ENCODE measurements around the gene IL19.
"Not testable (repeated sequence)": the region's sequence is repeated elsewhere in the genome, so short reads cannot be mapped to it uniquely, and the experiment has no call there.

Gene IL19

DNA sequence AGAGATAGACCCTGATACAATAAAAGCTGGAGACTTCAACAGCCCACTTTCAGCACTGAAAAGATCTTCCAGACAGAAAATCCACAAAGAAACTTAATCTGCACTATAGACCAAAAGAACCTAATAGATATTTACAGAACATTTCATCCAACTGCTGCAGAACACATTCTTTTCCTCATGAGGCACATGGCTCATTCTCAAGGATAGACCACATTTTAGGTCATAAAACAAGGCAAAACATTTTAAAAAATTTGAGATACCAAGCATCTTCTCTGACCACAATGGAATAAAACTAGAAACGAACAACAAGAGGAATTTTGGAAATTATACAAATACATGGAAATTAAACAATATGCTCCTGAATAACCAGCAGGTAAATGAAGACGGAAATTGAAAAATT lies 79.8 kb downstream of the IL19 start (continued):
- TF ChIP-seq, protein P1, sequence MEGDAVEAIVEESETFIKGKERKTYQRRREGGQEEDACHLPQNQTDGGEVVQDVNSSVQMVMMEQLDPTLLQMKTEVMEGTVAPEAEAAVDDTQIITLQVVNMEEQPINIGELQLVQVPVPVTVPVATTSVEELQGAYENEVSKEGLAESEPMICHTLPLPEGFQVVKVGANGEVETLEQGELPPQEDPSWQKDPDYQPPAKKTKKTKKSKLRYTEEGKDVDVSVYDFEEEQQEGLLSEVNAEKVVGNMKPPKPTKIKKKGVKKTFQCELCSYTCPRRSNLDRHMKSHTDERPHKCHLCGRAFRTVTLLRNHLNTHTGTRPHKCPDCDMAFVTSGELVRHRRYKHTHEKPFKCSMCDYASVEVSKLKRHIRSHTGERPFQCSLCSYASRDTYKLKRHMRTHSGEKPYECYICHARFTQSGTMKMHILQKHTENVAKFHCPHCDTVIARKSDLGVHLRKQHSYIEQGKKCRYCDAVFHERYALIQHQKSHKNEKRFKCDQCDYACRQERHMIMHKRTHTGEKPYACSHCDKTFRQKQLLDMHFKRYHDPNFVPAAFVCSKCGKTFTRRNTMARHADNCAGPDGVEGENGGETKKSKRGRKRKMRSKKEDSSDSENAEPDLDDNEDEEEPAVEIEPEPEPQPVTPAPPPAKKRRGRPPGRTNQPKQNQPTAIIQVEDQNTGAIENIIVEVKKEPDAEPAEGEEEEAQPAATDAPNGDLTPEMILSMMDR (tag by site-specific recombination; IDR thresholded peaks at IDR 0.05): no peak
- no peak for TF ChIP-seq WT1 (tag by site-specific recombination; IDR thresholded peaks at IDR 0.05)
- TF ChIP-seq ZNF791 (tag by site-specific recombination; IDR thresholded peaks at IDR 0.05): no peak
- TF ChIP-seq, protein P2, sequence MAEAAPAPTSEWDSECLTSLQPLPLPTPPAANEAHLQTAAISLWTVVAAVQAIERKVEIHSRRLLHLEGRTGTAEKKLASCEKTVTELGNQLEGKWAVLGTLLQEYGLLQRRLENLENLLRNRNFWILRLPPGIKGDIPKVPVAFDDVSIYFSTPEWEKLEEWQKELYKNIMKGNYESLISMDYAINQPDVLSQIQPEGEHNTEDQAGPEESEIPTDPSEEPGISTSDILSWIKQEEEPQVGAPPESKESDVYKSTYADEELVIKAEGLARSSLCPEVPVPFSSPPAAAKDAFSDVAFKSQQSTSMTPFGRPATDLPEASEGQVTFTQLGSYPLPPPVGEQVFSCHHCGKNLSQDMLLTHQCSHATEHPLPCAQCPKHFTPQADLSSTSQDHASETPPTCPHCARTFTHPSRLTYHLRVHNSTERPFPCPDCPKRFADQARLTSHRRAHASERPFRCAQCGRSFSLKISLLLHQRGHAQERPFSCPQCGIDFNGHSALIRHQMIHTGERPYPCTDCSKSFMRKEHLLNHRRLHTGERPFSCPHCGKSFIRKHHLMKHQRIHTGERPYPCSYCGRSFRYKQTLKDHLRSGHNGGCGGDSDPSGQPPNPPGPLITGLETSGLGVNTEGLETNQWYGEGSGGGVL (tag by site-specific recombination; IDR thresholded peaks at IDR 0.05): no peak
- no peak for TF ChIP-seq ZNF366 (tag by site-specific recombination; conservative IDR thresholded peaks at IDR 0.05)

DNA sequence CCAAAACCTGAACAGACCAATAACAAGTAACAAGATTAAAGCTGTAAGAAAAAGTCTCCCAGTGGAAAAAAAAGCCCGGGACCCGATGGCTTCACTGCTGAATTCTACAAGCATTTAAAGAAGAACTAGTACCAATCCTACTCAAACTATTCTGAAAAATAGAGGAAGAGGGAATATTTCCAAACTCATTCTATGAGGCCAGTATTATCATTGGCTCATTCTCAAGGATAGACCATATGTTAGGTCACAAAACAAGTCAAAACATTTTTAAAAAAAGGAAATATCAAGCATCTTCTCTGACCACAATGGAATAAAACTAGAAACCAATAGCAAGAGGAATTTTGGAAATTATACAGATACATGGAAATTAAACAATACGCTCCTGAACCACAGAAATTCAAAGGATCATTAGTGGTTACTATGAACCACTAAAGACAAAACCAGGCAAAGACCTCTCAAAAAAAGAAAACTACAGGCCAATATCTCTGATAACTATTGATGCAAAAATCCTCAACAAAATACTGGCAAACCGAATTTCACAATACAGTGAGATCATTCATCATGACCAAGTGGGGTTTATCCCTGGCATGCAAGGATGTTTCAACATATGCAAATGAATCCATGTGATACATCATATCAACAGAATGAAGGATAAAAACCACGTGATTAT lies 80.9 kb downstream of the IL19 start:
- Histone ChIP-seq H3K27ac (ENCODE audit: extremely low read depth, low read depth, low read length) (no peak overlapping the region), H3K9me3 (ENCODE audit: control insufficient read depth, insufficient read depth, low read depth, low read length) (no peaks in the 10 kb centered on the region), H3K36me3 (ENCODE audit: control insufficient read depth in 2 of 2, insufficient read depth in 1 of 2, low read length in 2 of 2) (no peaks in the 10 kb centered on the region), H3K4me1 (ENCODE audit: control insufficient read depth, insufficient read depth, low read length) (peaks cover 4% of the 10 kb centered on the region; the same call in 1 of the 2 replicates), H3K4me3 (ENCODE audit: low read depth, low read length) (no peak overlapping the region)
- ChIA-PET POLR2A (no interaction called here), CTCF (interaction anchor here (0.5 kb wide), 1 partner anchor 116 kb away, joined by 3 read pairs; no protein-coding TSS in a partner anchor)
- no peak for TF ChIP-seq ZNF785 (tag by site-specific recombination; IDR thresholded peaks at IDR 0.05)
- TF ChIP-seq FEZF1 (tag by site-specific recombination; IDR thresholded peaks at IDR 0.05): no peak
- no peak for TF ChIP-seq ZNF660 (tag by site-specific recombination; IDR thresholded peaks at IDR 0.05)
- TF ChIP-seq ZFP3 (tag by site-specific recombination; IDR thresholded peaks at IDR 0.05; ENCODE audit: low read depth): no peak
- no peak for TF ChIP-seq ZNF114 (tag by site-specific recombination; IDR thresholded peaks at IDR 0.05)
- no peak for TF ChIP-seq ZNF214 (tag by site-specific recombination; IDR thresholded peaks at IDR 0.05; ENCODE audit: borderline replicate concordance)
- TF ChIP-seq ZNF202 (tag by site-specific recombination; IDR thresholded peaks at IDR 0.05; ENCODE audit: borderline replicate concordance): no peak

DNA sequence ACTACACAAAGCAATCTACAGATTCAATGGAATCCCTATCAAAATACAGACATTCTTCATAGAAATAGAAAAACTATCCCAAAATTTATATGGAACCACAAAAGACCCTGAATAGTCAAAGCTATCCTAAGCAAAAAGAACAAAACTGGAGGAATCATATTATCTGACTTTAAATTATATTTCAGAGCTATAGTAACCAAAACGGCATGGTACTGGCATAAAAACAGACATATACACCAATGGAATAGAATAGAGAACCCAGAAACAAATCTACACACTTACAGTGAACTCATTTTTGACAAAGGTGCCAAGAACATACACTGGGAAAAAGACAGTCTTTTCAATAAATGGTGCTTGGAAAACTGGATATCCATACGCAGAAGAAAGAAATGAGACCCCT lies 82.1 kb downstream of the IL19 start:
- POLR2A ChIA-PET; H3K4me3 ChIP-seq (ENCODE audit: low read depth, low read length); H3K9me3 ChIP-seq (ENCODE audit: control insufficient read depth, insufficient read depth, low read depth, low read length); H3K27ac ChIP-seq (ENCODE audit: extremely low read depth, low read depth, low read length); H3K36me3 ChIP-seq (ENCODE audit: control insufficient read depth in 2 of 2, insufficient read depth in 1 of 2, low read length in 2 of 2); H3K4me1 ChIP-seq (ENCODE audit: control insufficient read depth, insufficient read depth, low read length): not testable (repeated sequence)
- CTCF ChIA-PET: interaction anchor here (5.5 kb wide), 1 partner anchor 12 kb away, joined by 27 read pairs; the partner anchor contains the start of gene IL20

DNA sequence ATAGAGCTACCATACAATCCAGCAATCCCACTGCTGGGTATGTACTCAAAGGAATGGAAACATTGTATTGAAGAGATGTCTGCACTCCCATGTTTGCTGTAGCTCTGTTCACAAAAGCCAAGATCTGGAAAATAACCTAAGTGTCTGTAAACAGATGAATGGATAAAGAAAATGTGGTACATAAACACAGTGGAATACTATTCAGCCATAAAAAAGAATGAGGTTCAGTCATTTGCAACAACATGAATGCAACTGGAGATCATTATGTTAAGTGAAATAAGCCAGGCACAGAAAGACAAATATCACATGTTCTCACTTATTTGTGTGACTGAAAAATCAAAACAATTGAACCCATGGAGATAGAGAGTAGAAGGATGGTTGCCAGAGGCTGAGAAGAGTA lies 83.1 kb downstream of the IL19 start:
- peak; percentile 65 for TF ChIP-seq ZNF146 (tag by site-specific recombination; IDR thresholded peaks at IDR 0.05)

More for the DNA sequence above, 83.1 kb downstream of the IL19 start:
- H3K9me3 ChIP-seq (ENCODE audit: control insufficient read depth, insufficient read depth, low read depth, low read length); POLR2A ChIA-PET; H3K4me1 ChIP-seq (ENCODE audit: control insufficient read depth, insufficient read depth, low read length); H3K4me3 ChIP-seq (ENCODE audit: low read depth, low read length); H3K27ac ChIP-seq (ENCODE audit: extremely low read depth, low read depth, low read length); H3K36me3 ChIP-seq (ENCODE audit: control insufficient read depth in 2 of 2, insufficient read depth in 1 of 2, low read length in 2 of 2): not testable (repeated sequence)
- CTCF ChIA-PET: interaction anchor here (0.8 to 5.5 kb wide), 2 partner anchors 11 to 28 kb away, joined by 3 to 27 read pairs; partner anchors contain the start of gene IL20
